IMR-90 (cell line): Measurements from ENCODE around the gene KCNK10. TPM values are rescaled to one million over a fixed set of nuclear protein-coding genes. Genes with fewer than 3 reads are reported as not detected.

Experiments used
- ATAC-seq: fragments of 200-7000 bp; cut with Tn5 transposase; 2 replicates; pipeline ENCODE4 v1.9.1; 2020; ENCODE audit warnings: low read depth, mild to moderate bottlenecking, moderate library complexity
- BruUV-seq: library from RNA; stranded (reverse); fragments of 400-500 nt; replicated peaks from 2 replicates; lab custom pipeline; 2021; lab: Mats Ljungman, UMichigan
- CTCF ChIA-PET: fragments of 300-600 bp; formaldehyde crosslinking; extraction: SDS; loops from one replicate; lab custom pipeline; 2021; ENCODE audit warnings: antibody characterized with exemption; lab: Yijun Ruan, JAX
- POLR2A ChIA-PET: fragments of 300-600 bp; sonication (Branson Sonifier 250); formaldehyde crosslinking; loops from one replicate; lab custom pipeline; 2022; ENCODE audit warnings: antibody characterized with exemption; ENCODE audit not compliant: unreplicated experiment; lab: Charles Lee
- DNase-seq: peaks from one replicate; pipeline ENCODE4 v3.0.0; 2013
- H2AFZ ChIP-seq: replicated peaks from 2 replicates; pipeline ENCODE3; 2013; ENCODE audit warnings: low read length, mild to moderate bottlenecking; ENCODE audit not compliant: poor library complexity
- H2AK5ac ChIP-seq: 2 replicates; pipeline ENCODE4 v1.6.1; 2013; ENCODE audit warnings: low read depth, low read length, inconsistent platforms
- H2AK9ac ChIP-seq: replicated peaks from 2 replicates; pipeline ENCODE3; 2013; ENCODE audit warnings: mild to moderate bottlenecking, low read depth, low read length, moderate library complexity; ENCODE audit not compliant: poor library complexity
- H2BK120ac ChIP-seq: 2 replicates; pipeline ENCODE4 v1.6.1; 2013; ENCODE audit warnings: low read depth, low read length, inconsistent platforms
- H2BK15ac ChIP-seq: 3 replicates; pipeline ENCODE4 v1.6.1; 2013; ENCODE audit warnings: low read depth, low read length, inconsistent platforms
- H2BK20ac ChIP-seq: 2 replicates; pipeline ENCODE4 v1.6.1; 2013; ENCODE audit warnings: low read depth, mild to moderate bottlenecking, inconsistent platforms, low read length, moderate library complexity
- H2BK5ac ChIP-seq: 2 replicates; pipeline ENCODE4 v1.6.1; 2013; ENCODE audit warnings: mild to moderate bottlenecking, low read depth, low read length, inconsistent platforms; ENCODE audit not compliant: poor library complexity, severe bottlenecking
- H3K14ac ChIP-seq: replicated peaks from 2 replicates; pipeline ENCODE4 v1.6.1; 2013; ENCODE audit warnings: low read depth, low read length, inconsistent platforms
- H3K18ac ChIP-seq: 2 replicates; pipeline ENCODE4 v1.6.1; 2013; ENCODE audit warnings: low read depth, low read length, control low read depth
- H3K23ac ChIP-seq: 2 replicates; pipeline ENCODE4 v1.6.1; 2013; ENCODE audit warnings: low read depth, low read length, inconsistent platforms
- H3K27ac ChIP-seq: 2 replicates; pipeline ENCODE4 v1.5.1; 2013; ENCODE audit warnings: mild to moderate bottlenecking, control low read depth, low read length; ENCODE audit not compliant: insufficient read depth
- H3K27me3 ChIP-seq: 2 replicates; pipeline ENCODE4 v1.6.1; 2013; ENCODE audit warnings: low read length; ENCODE audit not compliant: control insufficient read depth, insufficient read depth
- H3K36me3 ChIP-seq: 2 replicates; pipeline ENCODE4 v1.6.1; 2013; ENCODE audit warnings: low read length, mixed read lengths; ENCODE audit not compliant: control insufficient read depth, insufficient read depth
- H3K4ac ChIP-seq: 2 replicates; pipeline ENCODE4 v1.6.1; 2013; ENCODE audit warnings: low read depth, low read length, inconsistent platforms
- H3K4me1 ChIP-seq: 2 replicates; pipeline ENCODE4 v1.6.1; 2013; ENCODE audit warnings: low read length, mixed read lengths; ENCODE audit not compliant: control insufficient read depth, insufficient read depth
- H3K4me2 ChIP-seq: 2 replicates; pipeline ENCODE4 v1.6.1; 2013; ENCODE audit warnings: low read depth, mild to moderate bottlenecking, control low read depth, low read length, moderate library complexity
- H3K4me3 ChIP-seq: 2 replicates; pipeline ENCODE4 v1.5.1; 2013; ENCODE audit warnings: low read depth, mild to moderate bottlenecking, control low read depth, low read length, moderate library complexity; ENCODE audit not compliant: insufficient read depth
- H3K56ac ChIP-seq: 2 replicates; pipeline ENCODE4 v1.6.1; 2013; ENCODE audit warnings: low read length, inconsistent platforms; ENCODE audit not compliant: insufficient read depth; ENCODE audit errors: extremely low read depth
- H3K79me1 ChIP-seq, 2 experiments: 2 replicates each; pipeline ENCODE4 v1.6.1; 2013; ENCODE audit warnings: low read length in 2 of 2, inconsistent platforms in 1 of 2, low read depth in 1 of 2
- H3K9ac ChIP-seq: 2 replicates; pipeline ENCODE4 v1.6.1; 2013; ENCODE audit warnings: low read depth, low read length, control low read depth
- H3K9me1 ChIP-seq: 2 replicates; pipeline ENCODE4 v1.6.1; 2013; ENCODE audit warnings: low read length, inconsistent platforms; ENCODE audit not compliant: insufficient read depth
- H3K9me3 ChIP-seq: 2 replicates; pipeline ENCODE4 v1.6.1; 2013; ENCODE audit warnings: low read length; ENCODE audit not compliant: control insufficient read depth, insufficient read depth
- H4K20me1 ChIP-seq: 2 replicates; pipeline ENCODE4 v1.6.1; 2013; ENCODE audit warnings: low read length, inconsistent platforms; ENCODE audit not compliant: insufficient read depth
- H4K5ac ChIP-seq: 2 replicates; pipeline ENCODE4 v1.6.1; 2013; ENCODE audit warnings: mild to moderate bottlenecking, low read depth, low read length, control low read depth
- H4K8ac ChIP-seq, 2 experiments: 2 replicates each; pipeline ENCODE4 v1.6.1; 2013; ENCODE audit warnings: low read depth in 2 of 2, low read length in 2 of 2, control low read depth in 1 of 2, inconsistent platforms in 1 of 2
- H4K91ac ChIP-seq: 2 replicates; pipeline ENCODE4 v1.6.1; 2013; ENCODE audit warnings: low read depth, low read length, inconsistent platforms; ENCODE audit not compliant: insufficient read depth
- BHLHE40 ChIP-seq: fragments of 150-350 bp; IDR thresholded peaks from 2 replicates; pipeline ENCODE4 v1.6.1; 2016; ENCODE audit warnings: mild to moderate bottlenecking, low read depth, low read length
- CHD1 ChIP-seq: IDR thresholded peaks from 2 replicates; pipeline ENCODE4 v1.6.1; 2012; ENCODE audit warnings: low read depth, low read length, improper control_type of control experiment
- MAZ ChIP-seq: IDR thresholded peaks from 2 replicates; pipeline ENCODE4 v1.6.1; 2012; ENCODE audit warnings: low read depth, mild to moderate bottlenecking, low read length, improper control_type of control experiment, moderate library complexity, borderline replicate concordance
- MXI1 ChIP-seq: IDR thresholded peaks from 2 replicates; pipeline ENCODE4 v1.6.1; 2012; ENCODE audit warnings: low read depth, mild to moderate bottlenecking, low read length, moderate library complexity, borderline replicate concordance
- NFE2L2 ChIP-seq: fragments of 150-350 bp; IDR thresholded peaks from 2 replicates; pipeline ENCODE4 v1.6.1; 2016; ENCODE audit warnings: low read depth, mild to moderate bottlenecking, low read length
- RAD21 ChIP-seq: IDR thresholded peaks from 2 replicates; pipeline ENCODE4 v1.6.1; 2012; ENCODE audit warnings: low read length, improper control_type of control experiment
- RCOR1 ChIP-seq: IDR thresholded peaks from 2 replicates; pipeline ENCODE4 v1.6.1; 2012; ENCODE audit warnings: mild to moderate bottlenecking, low read length, improper control_type of control experiment; ENCODE audit not compliant: insufficient replicate concordance
- WGBS, 2 experiments: methylation state at CpG; one replicate each; pipeline versions ENCODE4 v1.1.5 to v1.1.7; 2013; ENCODE audit warnings: missing lambda C conversion rate in 2 of 2; ENCODE audit not compliant: insufficient read length in 1 of 2; ENCODE audit errors: extremely low coverage in 2 of 2; 5-methylcytosine and 5-hydroxymethylcytosine counted together
- dilution Hi-C: fragments of 300-500 bp; cut with HindIII; formaldehyde crosslinking; loops from one replicate; pipeline ENCODE4 v1.14.3; 2018; ENCODE audit warnings: low sequenced_read_pairs; ENCODE audit not compliant: unreplicated experiment
- in situ Hi-C: fragments of 300-500 bp; cut with MboI; formaldehyde crosslinking; loops from 3 replicates; pipeline ENCODE4 v1.14.3; 2019; ENCODE audit warnings: low sequenced_read_pairs, inconsistent platforms, mixed read lengths
- intact Hi-C: fragments of 100-400 bp; cut with micrococcal nuclease; formaldehyde crosslinking; loops from 2 replicates; pipeline ENCODE4 v1.10.0; 2022
- polyA plus RNA-seq, 3 experiments: library from polyadenylated mRNA; depleted of rRNA; stranded (reverse); fragments of >200 nt; gene quantifications; 2 replicates each; pipeline ENCODE4 v1.2.3, GENCODE V29; 2012; ENCODE audit warnings: low replicate concordance in 1 of 3
- total RNA-seq: library from RNA; depleted of rRNA; stranded (reverse); fragments of >200 nt; gene quantifications from 2 replicates; pipeline ENCODE4 v1.2.3, GENCODE V29; 2012
- TF ChIP-seq, protein P1 (sequence below): conservative IDR thresholded peaks from 2 replicates; pipeline ENCODE4 v1.5.1; 2012; ENCODE audit warnings: mild to moderate bottlenecking, low read depth, low read length, improper control_type of control experiment

KCNK10 gene
- total and polyA plus RNA-seq, 2 of the 4 experiments (the other 2 are of a cell fraction) = not detected

DNA sequence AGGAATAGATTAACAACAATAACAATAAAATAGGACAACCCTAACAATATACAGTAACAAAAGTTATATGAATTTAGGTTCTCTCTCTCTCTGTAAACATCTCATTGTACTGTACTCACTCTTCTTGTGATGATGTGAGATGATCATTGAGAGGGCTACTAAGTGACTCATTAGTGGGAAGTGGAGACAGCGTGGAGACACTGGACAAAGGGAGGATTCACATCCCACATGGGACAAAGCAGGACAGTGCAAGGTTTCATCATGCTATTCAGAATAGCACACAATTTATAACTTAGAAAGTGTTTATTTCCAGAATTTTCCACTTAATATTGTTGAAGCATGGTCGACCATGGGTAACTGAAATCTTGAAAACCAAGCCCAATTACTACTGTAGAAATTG lies 36.4 kb upstream of the KCNK10 start:
- Histone ChIP-seq H3K4ac (no peak overlapping the region), H3K79me1 (no peaks in the 10 kb centered on the region), H2BK15ac (no peak overlapping the region), H4K91ac (no peak overlapping the region), H3K18ac (no peak overlapping the region), H2AK5ac (no peak overlapping the region), H4K20me1 (no peaks in the 10 kb centered on the region), H2BK5ac (no peak overlapping the region), H3K4me3 (no peak overlapping the region), H3K27me3 (no peaks in the 10 kb centered on the region), H3K9me1 (no peaks in the 10 kb centered on the region), H3K9ac (no peak overlapping the region), H3K4me2 (no peak overlapping the region), H3K23ac (no peak overlapping the region), H4K5ac (no peak overlapping the region), H2AFZ (no peak overlapping the region), H3K36me3 (no peaks in the 10 kb centered on the region), H3K27ac (no peak overlapping the region), H3K4me1 (no peaks in the 10 kb centered on the region), H2BK20ac (no peak overlapping the region), H2AK9ac (no peak overlapping the region), H3K14ac (no peak overlapping the region), H3K56ac (no peak overlapping the region), H4K8ac (no peak overlapping the region), H2BK120ac (no peak overlapping the region), H3K9me3 (no peaks in the 10 kb centered on the region)
- dilution Hi-C loops = no loop called here
- WGBS, 2 experiments = no CpG with 5 or more reads among the region's 2 CpGs
- no TSS peak for BruUV-seq
- ChIA-PET CTCF (no interaction called here), POLR2A (no interaction called here)
- ATAC-seq (no peak), DNase-seq (no peak)
- intact Hi-C loops = no loop called here
- no peak for TF ChIP-seq BHLHE40
- no peak for TF ChIP-seq NFE2L2
- TF ChIP-seq CHD1 = no peak
- TF ChIP-seq MXI1 = no peak
- TF ChIP-seq RAD21 = no peak
- TF ChIP-seq, protein P1, sequence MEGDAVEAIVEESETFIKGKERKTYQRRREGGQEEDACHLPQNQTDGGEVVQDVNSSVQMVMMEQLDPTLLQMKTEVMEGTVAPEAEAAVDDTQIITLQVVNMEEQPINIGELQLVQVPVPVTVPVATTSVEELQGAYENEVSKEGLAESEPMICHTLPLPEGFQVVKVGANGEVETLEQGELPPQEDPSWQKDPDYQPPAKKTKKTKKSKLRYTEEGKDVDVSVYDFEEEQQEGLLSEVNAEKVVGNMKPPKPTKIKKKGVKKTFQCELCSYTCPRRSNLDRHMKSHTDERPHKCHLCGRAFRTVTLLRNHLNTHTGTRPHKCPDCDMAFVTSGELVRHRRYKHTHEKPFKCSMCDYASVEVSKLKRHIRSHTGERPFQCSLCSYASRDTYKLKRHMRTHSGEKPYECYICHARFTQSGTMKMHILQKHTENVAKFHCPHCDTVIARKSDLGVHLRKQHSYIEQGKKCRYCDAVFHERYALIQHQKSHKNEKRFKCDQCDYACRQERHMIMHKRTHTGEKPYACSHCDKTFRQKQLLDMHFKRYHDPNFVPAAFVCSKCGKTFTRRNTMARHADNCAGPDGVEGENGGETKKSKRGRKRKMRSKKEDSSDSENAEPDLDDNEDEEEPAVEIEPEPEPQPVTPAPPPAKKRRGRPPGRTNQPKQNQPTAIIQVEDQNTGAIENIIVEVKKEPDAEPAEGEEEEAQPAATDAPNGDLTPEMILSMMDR = no peak
- no peak for TF ChIP-seq RCOR1
- TF ChIP-seq MAZ = no peak
- in situ Hi-C loops = no loop called here
